Measurements from ENCODE around the gene SLX1A.
A peak's percentile ranks its signal among the peaks of the same experiment; 100 is the strongest.
"Not testable (repeated sequence)": the region's sequence is repeated elsewhere in the genome, so short reads cannot be mapped to it uniquely, and the experiment has no call there.

Gene SLX1A

GRCh38 chr16:30184096-30184890 is 9.4 kb upstream of the SLX1A start:
- no peak for DNase-seq (ENCODE audit: low spot score)

GRCh38 chr16:30184891-30185682 is 8.6 kb upstream of the SLX1A start:
- DNase-seq (ENCODE audit: low spot score), result no peak

GRCh38 chr16:30185683-30186421 is 7.8 kb upstream of the SLX1A start:
- DNase-seq (ENCODE audit: low spot score), result no peak

GRCh38 chr16:30186444-30186781 is 7.3 kb upstream of the SLX1A start:
- DNase-seq (ENCODE audit: low spot score), result no peak

- peak; percentile 74 for DNase-seq (ENCODE audit: low spot score)
Observed at GRCh38 chr16:30186782-30187555, 6.7 kb upstream of the SLX1A start.

- no peak for DNase-seq (ENCODE audit: low spot score)
Observed at GRCh38 chr16:30187556-30187865, 6.2 kb upstream of the SLX1A start.

GRCh38 chr16:30187971-30188561 is 5.6 kb upstream of the SLX1A start:
- no peak for DNase-seq (ENCODE audit: low spot score)

- not testable (repeated sequence) for DNase-seq (ENCODE audit: low spot score)
Observed at GRCh38 chr16:30191158-30191557, 2.5 kb upstream of the SLX1A start.

- not testable (repeated sequence) for DNase-seq (ENCODE audit: low spot score)
Observed at GRCh38 chr16:30193098-30193497, 577 bp upstream of the SLX1A start.

- not testable (repeated sequence) for DNase-seq (ENCODE audit: low spot score)
Observed at GRCh38 chr16:30194172-30194925, 674 bp downstream of the SLX1A start.

GRCh38 chr16:30197001-30197400 is 3.3 kb downstream of the SLX1A start:
- DNase-seq (ENCODE audit: low spot score), result not testable (repeated sequence)

GRCh38 chr16:30199049-30199448 is 5.4 kb downstream of the SLX1A start, which contains the start of gene SULT1A3:
SULT1A3 (plus strand) TSS chr16:30199255; CDS start chr16:30200729, 1,474 bp downstream.
- DNase-seq (ENCODE audit: low spot score), result not testable (repeated sequence)

GRCh38 chr16:30199608-30200343 is 6.1 kb downstream of the SLX1A start:
- not testable (repeated sequence) for DNase-seq (ENCODE audit: low spot score)

- DNase-seq (ENCODE audit: low spot score), result not testable (repeated sequence)
Observed at GRCh38 chr16:30205541-30206236, 12.0 kb downstream of the SLX1A start.

- DNase-seq (ENCODE audit: low spot score), result not testable (repeated sequence)
Observed at GRCh38 chr16:30206252-30206651, 12.6 kb downstream of the SLX1A start.

GRCh38 chr16:30207063-30207704 is 13.5 kb downstream of the SLX1A start:
- not testable (repeated sequence) for DNase-seq (ENCODE audit: low spot score)

GRCh38 chr16:30209032-30209431 is 15.4 kb downstream of the SLX1A start:
- DNase-seq (ENCODE audit: low spot score), result not testable (repeated sequence)

GRCh38 chr16:30211414-30211813 is 17.7 kb downstream of the SLX1A start:
- not testable (repeated sequence) for DNase-seq (ENCODE audit: low spot score)

GRCh38 chr16:30217082-30217481 is 23.4 kb downstream of the SLX1A start:
- not testable (repeated sequence) for DNase-seq (ENCODE audit: low spot score)

Measured in iPS-NIHi11 (cell line).